LNCaP clone FGC (cell line): ENCODE results near the gene PLEKHB2.
A peak's percentile ranks its signal among the peaks of the same experiment; 100 is the strongest.

Experiments used
- DNase-seq: peaks from one replicate; pipeline ENCODE4 v3.0.0-alpha.2; 2011; ENCODE audit warnings: low read depth
- H3K4me3 ChIP-seq: 2 replicates; pipeline ENCODE4 v1.5.1; 2011; ENCODE audit warnings: mild to moderate bottlenecking, low read depth, low read length, control low read depth
- CTCF ChIP-seq: IDR thresholded peaks from 2 replicates; pipeline ENCODE4 v1.5.1; 2012; ENCODE audit warnings: mild to moderate bottlenecking; ENCODE audit not compliant: control insufficient read depth, insufficient read depth; ENCODE audit errors: extremely low read depth

The PLEKHB2 gene

GRCh38 chr2:131081190-131081589 is 23.9 kb upstream of the PLEKHB2 start:
- TF ChIP-seq CTCF, result no peak
- no peak overlapping the region for H3K4me3 ChIP-seq
- DNase-seq, result no peak

GRCh38 chr2:131085646-131086045 is 19.5 kb upstream of the PLEKHB2 start:
- no peak overlapping the region for H3K4me3 ChIP-seq
- TF ChIP-seq CTCF, result no peak
- no peak for DNase-seq

GRCh38 chr2:131092458-131093005 is 12.6 kb upstream of the PLEKHB2 start:
- TF ChIP-seq CTCF, result no peak
- peak overlapping the region; percentile 89 for H3K4me3 ChIP-seq
- no peak for DNase-seq

- DNase-seq, result peak; percentile 52
- no peak for TF ChIP-seq CTCF
- H3K4me3 ChIP-seq, result peak within 1 kb of the TSS; percentile 89
Measured at GRCh38 chr2:131093006-131093695, 12.0 kb upstream of the PLEKHB2 start, which contains the start of gene FAM168B. Gene FAM168B, minus strand, starts transcription at chr2:131093460. Its CDS starts 10,814 bp downstream, at chr2:131082646.

GRCh38 chr2:131093696-131094462 is 11.3 kb upstream of the PLEKHB2 start:
- no peak for DNase-seq
- TF ChIP-seq CTCF, result no peak

GRCh38 chr2:131094463-131095281 is 10.5 kb upstream of the PLEKHB2 start:
- DNase-seq, result no peak

More at GRCh38 chr2:131093696-131094462, 11.3 kb upstream of the PLEKHB2 start:
- peak overlapping the region; percentile 89 for H3K4me3 ChIP-seq

More at GRCh38 chr2:131094463-131095281, 10.5 kb upstream of the PLEKHB2 start:
- TF ChIP-seq CTCF, result no peak
- peak overlapping the region; percentile 89 for H3K4me3 ChIP-seq
